PC-3 (cell line): Measurements from ENCODE around the gene WRNIP1. TPM values are rescaled to one million over a fixed set of nuclear protein-coding genes. Genes with fewer than 3 reads are reported as not detected.

Experiments used
- ATAC-seq: fragments of 200-7000 bp; cut with Tn5 transposase; 2 replicates; pipeline ENCODE4 v1.9.1; 2020; ENCODE audit warnings: mild to moderate bottlenecking, moderate library complexity
- BruUV-seq: library from RNA; stranded (reverse); fragments of 400-500 nt; replicated peaks from 2 replicates; lab custom pipeline; 2021; lab: Mats Ljungman, UMichigan
- CTCF ChIA-PET: fragments of 300-600 bp; sonication (Branson Sonifier 250); formaldehyde crosslinking; loops from one replicate; lab custom pipeline; 2022; ENCODE audit warnings: antibody characterized with exemption; lab: Charles Lee
- POLR2A ChIA-PET: fragments of 300-600 bp; sonication (Branson Sonifier 250); formaldehyde crosslinking; loops from one replicate; lab custom pipeline; 2022; ENCODE audit warnings: antibody characterized with exemption; ENCODE audit not compliant: unreplicated experiment; lab: Charles Lee
- DNase-seq: peaks from one replicate; pipeline ENCODE4 v3.0.0-alpha.2; 2015
- H2AFZ ChIP-seq: fragments of 300-600 bp; sonication (generic); 2 replicates; pipeline ENCODE4 v1.6.0; 2016; ENCODE audit warnings: antibody characterized with exemption, low read length
- H3F3A ChIP-seq: fragments of 300-600 bp; sonication (generic); one replicate; pipeline ENCODE4 v1.6.0; 2017; ENCODE audit warnings: antibody characterized with exemption, low read length, control low read depth, mild to moderate bottlenecking; ENCODE audit not compliant: unreplicated experiment
- H3K27ac ChIP-seq: fragments of 300-600 bp; sonication (generic); 2 replicates; pipeline ENCODE4 v1.5.1; 2016; ENCODE audit warnings: mild to moderate bottlenecking, low read length
- H3K27me3 ChIP-seq: fragments of 300-600 bp; sonication (generic); 2 replicates; pipeline ENCODE4 v1.6.1; 2016; ENCODE audit warnings: low read length, mixed read lengths
- H3K36me3 ChIP-seq: fragments of 300-600 bp; sonication (generic); 2 replicates; pipeline ENCODE4 v1.6.1; 2016; ENCODE audit warnings: low read depth, mixed run types, low read length, mixed read lengths
- H3K4me1 ChIP-seq: fragments of 300-600 bp; sonication (generic); 2 replicates; pipeline ENCODE4 v1.5.1; 2016; ENCODE audit warnings: low read length; ENCODE audit not compliant: insufficient read depth
- H3K4me2 ChIP-seq: fragments of 300-600 bp; sonication (generic); 2 replicates; pipeline ENCODE4 v1.6.0; 2016; ENCODE audit warnings: low read length
- H3K4me3 ChIP-seq: fragments of 300-600 bp; sonication (generic); 2 replicates; pipeline ENCODE4 v1.5.1; 2016; ENCODE audit warnings: mild to moderate bottlenecking, low read length, mixed read lengths
- H3K79me2 ChIP-seq: fragments of 300-600 bp; sonication (generic); 2 replicates; pipeline ENCODE4 v1.6.1; 2017; ENCODE audit warnings: low read length, mixed read lengths
- H3K9ac ChIP-seq: fragments of 300-600 bp; sonication (generic); 2 replicates; pipeline ENCODE4 v1.6.0; 2016; ENCODE audit warnings: mild to moderate bottlenecking, low read length
- H3K9me2 ChIP-seq: fragments of 300-600 bp; sonication (generic); replicated peaks from 2 replicates; pipeline ENCODE4 v1.6.1; 2016; ENCODE audit warnings: mixed run types, low read length, mixed read lengths
- H3K9me3 ChIP-seq: fragments of 300-600 bp; sonication (generic); 2 replicates; pipeline ENCODE4 v1.6.1; 2016; ENCODE audit warnings: low read length, mixed read lengths
- H4K20me1 ChIP-seq: fragments of 300-600 bp; sonication (generic); 2 replicates; pipeline ENCODE4 v1.6.1; 2016; ENCODE audit warnings: low read length, mixed read lengths
- CTCF ChIP-seq: fragments of 300-600 bp; sonication (generic); conservative IDR thresholded peaks from 2 replicates; pipeline ENCODE4 v1.5.1; 2017; ENCODE audit warnings: antibody characterized with exemption, low read depth, mild to moderate bottlenecking, low read length
- EZH2 ChIP-seq: fragments of 300-600 bp; sonication (generic); IDR thresholded peaks from one replicate; pipeline ENCODE4 v1.6.1; 2017; ENCODE audit warnings: antibody characterized with exemption, mild to moderate bottlenecking, low read length; ENCODE audit not compliant: unreplicated experiment
- EZH2phosphoT487 ChIP-seq: fragments of 300-600 bp; sonication (generic); IDR thresholded peaks from 2 replicates; pipeline ENCODE4 v1.6.1; 2018; ENCODE audit warnings: mild to moderate bottlenecking, antibody characterized with exemption, low read length, borderline replicate concordance
- intact Hi-C: fragments of 100-400 bp; cut with micrococcal nuclease; formaldehyde crosslinking; loops from 2 replicates; pipeline ENCODE4 v1.9.0; 2023
- total RNA-seq: library from RNA; depleted of rRNA; stranded (reverse); fragments of >200 nt; gene quantifications from 2 replicates; pipeline ENCODE4 v1.2.3, GENCODE V29; 2014

WRNIP1 gene
- total RNA-seq, 1 experiment from 2014 or later: 92.2 TPM

- intact Hi-C loops: no loop called here
- no peak overlapping the region for H3K27ac ChIP-seq
- peaks cover 100% of the 10 kb centered on the region for H3K79me2 ChIP-seq
- no peak for TF ChIP-seq CTCF
- no peak for TF ChIP-seq EZH2phosphoT487
- TF ChIP-seq EZH2: no peak
- no TSS peak for BruUV-seq
- no peak for DNase-seq
- H3K4me2 ChIP-seq: no peak overlapping the region
- no peak overlapping the region for H3K9ac ChIP-seq
- peaks cover 55% of the 10 kb centered on the region for H3K36me3 ChIP-seq
- H4K20me1 ChIP-seq: peaks cover 33% of the 10 kb centered on the region
- POLR2A ChIA-PET: no interaction called here
- H3K27me3 ChIP-seq: no peaks in the 10 kb centered on the region
- H3K9me2 ChIP-seq: no peaks in the 10 kb centered on the region
- CTCF ChIA-PET: no interaction called here
- no peak for ATAC-seq
- H3K9me3 ChIP-seq: no peaks in the 10 kb centered on the region
- H3F3A ChIP-seq: no peaks in the 10 kb centered on the region
- H2AFZ ChIP-seq: no peak overlapping the region
- no peaks in the 10 kb centered on the region for H3K4me1 ChIP-seq
- no peak overlapping the region for H3K4me3 ChIP-seq
Measured at GRCh38 chr6:2775003-2775402, 9.8 kb downstream of the WRNIP1 start.

- BruUV-seq: no TSS peak
- Histone ChIP-seq H3K79me2 (peaks cover 97% of the 10 kb centered on the region), H3K36me3 (peaks cover 51% of the 10 kb centered on the region)
Measured at GRCh38 chr6:2777249-2777648, 12.1 kb downstream of the WRNIP1 start.

More at GRCh38 chr6:2777249-2777648, 12.1 kb downstream of the WRNIP1 start:
- DNase-seq (no peak), ATAC-seq (no peak)
- H3K4me1 ChIP-seq: no peaks in the 10 kb centered on the region
- ChIA-PET POLR2A (no interaction called here), CTCF (no interaction called here)
- TF ChIP-seq CTCF (no peak), EZH2 (no peak), EZH2phosphoT487 (no peak)
- no peak overlapping the region for H2AFZ ChIP-seq
- no peaks in the 10 kb centered on the region for H3K9me2 ChIP-seq
- H3K4me3 ChIP-seq: no peak overlapping the region
- H3K4me2 ChIP-seq: no peak overlapping the region
- intact Hi-C loops: no loop called here
- H3K27ac ChIP-seq: no peak overlapping the region
- H3K9me3 ChIP-seq: no peaks in the 10 kb centered on the region
- H3K27me3 ChIP-seq: no peaks in the 10 kb centered on the region
- no peak overlapping the region for H3K9ac ChIP-seq
- peaks cover 33% of the 10 kb centered on the region; the same call in 1 of the 2 replicates for H4K20me1 ChIP-seq
- no peaks in the 10 kb centered on the region for H3F3A ChIP-seq
